Measurements from ENCODE around the gene UNC13D.
"Not testable (repeated sequence)": the region's sequence is repeated elsewhere in the genome, so short reads cannot be mapped to it uniquely, and the experiment has no call there.

UNC13D gene

GRCh38 chr17:75843577-75844529 lies at the start of gene UNC13D:
Gene UNC13D, minus strand, starts transcription at chr17:75844404. Its CDS starts 67 bp downstream, at chr17:75844337.
- Histone ChIP-seq H3K9me3 (no peaks in the 10 kb centered on the region), H3K4me1 (peaks cover 6% of the 10 kb centered on the region), H3K27me3 (ENCODE audit: low read depth) (no peaks in the 10 kb centered on the region), H3K36me3 (replicated peaks) (peaks cover 18% of the 10 kb centered on the region), H3K4me3 (no peak within 1 kb of the TSS)
- in situ Hi-C loops (cut with MboI; ENCODE audit: low sequenced_read_pairs): no loop called here
- DNase-seq (ENCODE audit: low spot score in 2 of 2): no peak

DNA sequence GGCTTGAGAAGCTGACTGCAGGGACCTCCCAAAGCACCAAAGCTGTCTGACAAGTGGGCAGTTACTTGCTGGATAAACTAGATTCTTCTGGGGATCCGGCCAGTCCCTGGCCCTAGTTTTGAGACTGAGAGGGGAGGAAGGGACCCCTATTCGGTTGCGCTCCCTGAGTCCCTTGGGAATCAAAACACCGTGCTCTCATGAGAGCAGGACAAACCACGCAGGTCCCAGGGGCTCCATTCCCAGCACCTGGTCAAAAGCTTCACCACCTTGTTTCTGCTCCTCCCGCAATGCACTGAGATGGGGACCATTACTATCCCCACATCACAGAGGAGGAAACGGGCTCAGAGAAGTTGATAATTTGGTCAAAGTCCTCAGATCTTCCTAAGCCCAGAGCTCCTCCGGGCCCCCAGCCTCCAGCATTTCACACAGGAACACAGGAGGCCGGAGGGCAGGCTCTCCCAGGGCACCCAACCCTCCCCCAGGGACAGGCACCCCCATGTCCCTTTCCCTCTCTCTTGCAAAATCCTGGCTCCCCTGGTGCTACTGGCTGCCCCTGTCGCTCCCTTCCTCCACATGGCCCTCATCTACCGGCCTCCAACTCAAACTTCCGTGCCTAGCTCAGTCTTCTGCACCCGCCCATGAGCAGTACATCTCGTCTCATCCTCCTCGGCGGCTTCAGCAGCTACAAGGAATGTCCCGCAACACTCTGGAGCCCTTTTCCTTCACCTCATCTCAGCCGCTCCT lies 49.3 kb upstream of the UNC13D start:
- in situ Hi-C loops (cut with MboI; ENCODE audit: low sequenced_read_pairs): no loop called here
- Histone ChIP-seq H3K9me3 (no peaks in the 10 kb centered on the region), H3K4me3 (no peak overlapping the region), H3K27me3 (ENCODE audit: low read depth) (no peaks in the 10 kb centered on the region), H3K4me1 (peaks cover 3% of the 10 kb centered on the region; the same call in 1 of the 2 replicates), H3K36me3 (replicated peaks) (peaks cover 33% of the 10 kb centered on the region)
- DNase-seq (ENCODE audit: low spot score in 2 of 2): no peak

DNA sequence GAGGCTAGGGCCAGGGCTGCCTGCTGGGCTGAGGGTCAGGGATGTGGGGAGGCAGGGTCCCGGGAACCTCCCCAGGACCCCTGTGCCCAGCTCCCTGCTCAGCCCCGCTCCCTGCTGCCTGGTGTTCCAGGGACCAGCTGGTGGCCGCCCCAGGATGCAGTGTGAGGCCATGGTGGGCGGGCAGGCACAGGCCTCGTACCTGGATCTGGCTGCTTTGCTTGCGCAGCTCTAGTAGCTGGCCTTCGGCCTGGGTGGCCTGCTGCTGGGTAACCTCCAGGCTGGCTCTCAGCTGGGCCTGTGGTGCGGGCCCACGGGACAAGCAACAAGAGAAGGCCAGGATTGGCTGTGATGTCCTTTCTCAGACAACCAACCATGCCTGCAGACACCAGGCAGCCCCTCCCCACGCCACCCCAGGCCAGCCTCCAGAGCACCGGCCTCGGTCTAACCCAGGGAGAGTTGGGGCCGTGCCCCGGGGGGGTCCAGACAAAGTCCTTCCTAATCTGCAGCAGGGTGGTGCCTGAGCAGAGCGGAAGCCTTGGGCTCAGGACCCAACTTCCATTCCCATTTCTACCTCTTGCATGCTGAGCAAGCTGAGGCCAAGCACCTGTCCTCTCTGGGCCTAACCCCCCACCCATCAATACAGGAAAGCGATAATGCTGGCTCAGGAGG lies 48.5 kb upstream of the UNC13D start:
- Histone ChIP-seq H3K9me3 (no peaks in the 10 kb centered on the region), H3K27me3 (ENCODE audit: low read depth) (no peaks in the 10 kb centered on the region), H3K4me3 (no peak overlapping the region), H3K4me1 (peaks cover 3% of the 10 kb centered on the region; the same call in 1 of the 2 replicates), H3K36me3 (replicated peaks) (peaks cover 25% of the 10 kb centered on the region)
- in situ Hi-C loops (cut with MboI; ENCODE audit: low sequenced_read_pairs): no loop called here
- DNase-seq (ENCODE audit: low spot score in 2 of 2): no peak

- Histone ChIP-seq H3K4me3 (no peak overlapping the region), H3K9me3 (no peaks in the 10 kb centered on the region), H3K36me3 (replicated peaks) (peaks cover 21% of the 10 kb centered on the region), H3K27me3 (ENCODE audit: low read depth) (no peaks in the 10 kb centered on the region), H3K4me1 (no peaks in the 10 kb centered on the region; the same call in 1 of the 2 replicates)
- DNase-seq (ENCODE audit: low spot score in 2 of 2): no peak
- in situ Hi-C loops (cut with MboI; ENCODE audit: low sequenced_read_pairs): no loop called here
Measured at GRCh38 chr17:75891605-75892555, 47.7 kb upstream of the UNC13D start.

GRCh38 chr17:75891022-75891604 lies 46.9 kb upstream of the UNC13D start:
- Histone ChIP-seq H3K4me3 (no peak overlapping the region), H3K27me3 (ENCODE audit: low read depth) (no peaks in the 10 kb centered on the region), H3K4me1 (no peaks in the 10 kb centered on the region; the same call in 1 of the 2 replicates), H3K36me3 (replicated peaks) (peaks cover 21% of the 10 kb centered on the region), H3K9me3 (no peaks in the 10 kb centered on the region)
- in situ Hi-C loops (cut with MboI; ENCODE audit: low sequenced_read_pairs): no loop called here
- DNase-seq (ENCODE audit: low spot score in 2 of 2): no peak

- in situ Hi-C loops (cut with MboI; ENCODE audit: low sequenced_read_pairs): no loop called here
- no peak for DNase-seq (ENCODE audit: low spot score in 2 of 2)
Measured at GRCh38 chr17:75889454-75889853, 45.2 kb upstream of the UNC13D start.

GRCh38 chr17:75888484-75888883 lies 44.3 kb upstream of the UNC13D start:
- no peaks in the 10 kb centered on the region for H3K9me3 ChIP-seq
- no peak overlapping the region for H3K4me3 ChIP-seq
- H3K36me3 ChIP-seq (replicated peaks): peaks cover 21% of the 10 kb centered on the region
- H3K4me1 ChIP-seq: no peaks in the 10 kb centered on the region
- in situ Hi-C loops (cut with MboI; ENCODE audit: low sequenced_read_pairs): no loop called here
- DNase-seq (ENCODE audit: low spot score in 2 of 2): no peak
- no peaks in the 10 kb centered on the region for H3K27me3 ChIP-seq (ENCODE audit: low read depth)

More at GRCh38 chr17:75889454-75889853, 45.2 kb upstream of the UNC13D start:
- no peak overlapping the region for H3K4me3 ChIP-seq
- H3K9me3 ChIP-seq: no peaks in the 10 kb centered on the region
- H3K27me3 ChIP-seq (ENCODE audit: low read depth): no peaks in the 10 kb centered on the region
- H3K36me3 ChIP-seq (replicated peaks): peaks cover 21% of the 10 kb centered on the region
- H3K4me1 ChIP-seq: no peaks in the 10 kb centered on the region

GRCh38 chr17:75885860-75886259 lies 41.7 kb upstream of the UNC13D start:
- H3K36me3 ChIP-seq (replicated peaks): peaks cover 10% of the 10 kb centered on the region
- H3K4me3 ChIP-seq; DNase-seq (ENCODE audit: low spot score in 2 of 2); in situ Hi-C loops (cut with MboI; ENCODE audit: low sequenced_read_pairs); H3K27me3 ChIP-seq (ENCODE audit: low read depth); H3K9me3 ChIP-seq; H3K4me1 ChIP-seq: not testable (repeated sequence)

DNA sequence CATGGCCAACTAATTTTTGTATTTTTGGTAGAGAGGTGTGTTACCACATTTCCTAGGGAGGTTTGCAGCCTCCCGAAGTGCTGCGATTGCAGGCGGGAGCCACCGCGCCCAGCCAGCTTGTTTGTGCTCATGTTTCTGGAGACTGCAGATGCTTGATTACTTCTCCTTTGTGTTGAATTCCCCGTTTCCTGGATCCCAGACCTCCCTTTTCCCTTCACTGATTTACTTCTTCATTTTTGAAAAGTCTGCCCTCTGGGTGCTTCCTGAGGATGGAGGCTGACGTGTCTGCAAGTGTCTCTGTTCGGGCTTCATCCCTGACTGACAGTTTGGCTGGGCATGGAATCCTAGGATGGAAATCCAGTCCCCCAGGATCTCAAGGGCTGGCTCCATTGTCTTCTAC lies 41.2 kb upstream of the UNC13D start:
- H3K27me3 ChIP-seq (ENCODE audit: low read depth): no peaks in the 10 kb centered on the region
- no peak overlapping the region for H3K4me3 ChIP-seq
- no peaks in the 10 kb centered on the region for H3K9me3 ChIP-seq
- DNase-seq (ENCODE audit: low spot score in 2 of 2): no peak
- H3K36me3 ChIP-seq (replicated peaks): peaks cover 6% of the 10 kb centered on the region
- no peaks in the 10 kb centered on the region for H3K4me1 ChIP-seq
- in situ Hi-C loops (cut with MboI; ENCODE audit: low sequenced_read_pairs): no loop called here

DNA sequence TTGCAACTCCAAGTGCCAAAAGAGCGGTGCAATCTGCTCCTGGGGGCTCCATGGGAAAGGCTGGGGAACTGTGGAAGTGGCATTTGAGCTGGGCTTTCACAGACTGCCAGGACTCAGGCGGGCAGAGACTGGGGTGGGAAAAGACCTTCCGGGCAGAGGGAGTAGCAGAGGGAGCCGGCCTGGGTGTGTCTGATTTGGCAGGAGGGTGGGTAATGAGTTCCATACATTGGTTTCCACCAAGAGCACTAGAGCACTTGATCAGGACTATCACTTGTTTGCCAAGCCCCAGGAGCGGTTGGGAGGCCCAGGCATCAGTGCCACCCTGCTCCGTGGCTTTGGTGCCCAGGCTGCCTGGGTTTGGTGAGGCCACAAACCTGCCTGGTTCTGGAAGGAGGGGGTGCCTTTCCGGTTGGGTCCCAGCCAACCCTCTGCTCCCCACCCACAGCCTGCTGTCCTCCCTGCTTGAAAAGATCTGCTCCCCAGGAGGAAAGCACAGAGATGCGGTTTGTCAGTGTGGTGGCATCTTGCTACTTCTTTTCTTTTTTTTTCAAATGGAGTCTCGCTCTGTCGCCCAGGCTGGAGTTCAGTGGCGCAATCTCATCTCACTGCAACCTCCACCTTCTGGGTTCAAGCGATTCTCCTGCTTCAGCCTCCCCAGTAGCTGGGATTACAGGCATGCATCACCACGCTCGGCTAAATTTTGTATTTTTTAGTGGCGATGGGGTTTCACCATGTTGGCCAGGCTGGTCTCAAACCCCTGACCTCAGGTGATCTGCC lies 37.7 kb upstream of the UNC13D start:
- Histone ChIP-seq H3K4me3 (no peak overlapping the region), H3K4me1 (peaks cover 7% of the 10 kb centered on the region), H3K27me3 (ENCODE audit: low read depth) (no peaks in the 10 kb centered on the region), H3K9me3 (no peaks in the 10 kb centered on the region), H3K36me3 (replicated peaks) (no peaks in the 10 kb centered on the region; the same call in 1 of the 2 replicates)
- in situ Hi-C loops (cut with MboI; ENCODE audit: low sequenced_read_pairs): no loop called here
- no peak for DNase-seq (ENCODE audit: low spot score in 2 of 2)

GRCh38 chr17:75880266-75880665 lies 36.1 kb upstream of the UNC13D start:
- Histone ChIP-seq H3K4me3 (no peak overlapping the region), H3K4me1 (peaks cover 13% of the 10 kb centered on the region), H3K27me3 (ENCODE audit: low read depth) (no peaks in the 10 kb centered on the region), H3K36me3 (replicated peaks) (peaks cover 6% of the 10 kb centered on the region), H3K9me3 (no peaks in the 10 kb centered on the region)
- DNase-seq (ENCODE audit: low spot score in 2 of 2): no peak
- in situ Hi-C loops (cut with MboI; ENCODE audit: low sequenced_read_pairs): no loop called here
